Measurements from ENCODE around the gene TLR8. TPM values are rescaled to one million over a fixed set of nuclear protein-coding genes. Genes with fewer than 3 reads are reported as not detected.

TLR8 gene
- total and polyA plus RNA-seq, 2 of the 13 experiments (the other 11 are each of a cell fraction or from before 2014, with no cell fraction given) = not detected

- Histone ChIP-seq H3K27me3 (ENCODE audit: control insufficient read depth in 1 of 2, insufficient read depth in 2 of 2, low read length in 2 of 2) (peaks cover 0 to 11% of the 10 kb centered on the region in 2 experiments; a peak in 4 of 5 replicates), H3K79me2 (ENCODE audit: insufficient read depth, low read length) (no peaks in the 10 kb centered on the region), H2AFZ (ENCODE audit: low read length) (no peak overlapping the region), H3K36me3 (replicated peaks in 1 of 2; ENCODE audit: control insufficient read depth in 1 of 2, insufficient read depth in 2 of 2, low read length in 2 of 2) (no peaks in the 10 kb centered on the region), H3K4me1 (ENCODE audit: insufficient read depth, low read length) (no peaks in the 10 kb centered on the region), H3K4me3 (replicated peaks in 1 of 3; ENCODE audit: insufficient read depth in 1 of 3, low read depth in 2 of 3, low read length in 3 of 3) (no peak overlapping the region), H3K27ac (ENCODE audit: extremely low read length, insufficient read depth, low read length) (no peak overlapping the region), H3K9ac (ENCODE audit: insufficient read depth, low read depth, low read length) (no peak overlapping the region), H3K4me2 (ENCODE audit: low read depth, low read length) (no peak overlapping the region), H4K20me1 (ENCODE audit: insufficient read depth, low read length) (no peaks in the 10 kb centered on the region), H3K9me3 (ENCODE audit: low read length) (no peaks in the 10 kb centered on the region)
- DNase-seq (ENCODE audit: low spot score) = no peak
- ChIA-PET CTCF (ENCODE audit: low intra/inter-chr PET ratio, low total read pairs) (no interaction called here), POLR2A (no interaction called here)
- WGBS (ENCODE audit: low lambda C conversion rate) = 75% methylated on average over 5 of the region's 6 CpGs
- no peak for FAIRE-seq
- in situ Hi-C loops (cut with HindIII; ENCODE audit: extremely low pct_ligation_motif_present, low pct_unique_long_range_greater_than_20kb) = no loop called here
- intact Hi-C loops (cut with micrococcal nuclease; ENCODE audit: unreplicated experiment) = no loop called here
- TF ChIP-seq THAP9 (CRISPR knock-in tag; IDR thresholded peaks at IDR 0.05; ENCODE audit: borderline replicate concordance) = no peak
- no TSS peak for BruUV-seq (replicated peaks)
- no peak for ATAC-seq
Observed at GRCh38 chrX:12972243-12972642, 65.8 kb downstream of the TLR8 start.

Other genes with a start within 250 kb of the TLR8 start
- gene PRPS2, start 115.2 kb upstream of the TLR8 start, total RNA-seq (2016; rRNA removed; fragmentation: Illumina TruSeq; extraction: Trizol) = 24.4 and 29.2 TPM in 2 replicates
- 8.9 and 10.6 TPM in 2 replicates for gene PRPS2, start 115.2 kb upstream of the TLR8 start, polyA plus RNA-seq (2011; rRNA removed)
- gene TLR7, start 39.5 kb upstream of the TLR8 start, total RNA-seq (2016; rRNA removed; fragmentation: Illumina TruSeq; extraction: Trizol) = not detected in 2 replicates
- gene TLR7, start 39.5 kb upstream of the TLR8 start, polyA plus RNA-seq (2011; rRNA removed) = not detected in 2 replicates
- 10.5 and 15.9 TPM in 2 replicates for gene TMSB4X, start 68.5 kb downstream of the TLR8 start, total RNA-seq (2016; rRNA removed; fragmentation: Illumina TruSeq; extraction: Trizol)
- 29.6 and 50.7 TPM in 2 replicates for gene TMSB4X, start 68.5 kb downstream of the TLR8 start, polyA plus RNA-seq (2011; rRNA removed)
- not detected in 2 replicates for gene FAM9C, start 138.0 kb downstream of the TLR8 start, total RNA-seq (2016; rRNA removed; fragmentation: Illumina TruSeq; extraction: Trizol)
- gene FAM9C, start 138.0 kb downstream of the TLR8 start, polyA plus RNA-seq (2011; rRNA removed) = not detected in 2 replicates

Measured in HepG2 (cell line).